ENCODE measurements around the gene GTF3C1.
A peak's percentile ranks its signal among the peaks of the same experiment; 100 is the strongest.
"Not testable (repeated sequence)": the region's sequence is repeated elsewhere in the genome, so short reads cannot be mapped to it uniquely, and the experiment has no call there.

GTF3C1 gene

DNA sequence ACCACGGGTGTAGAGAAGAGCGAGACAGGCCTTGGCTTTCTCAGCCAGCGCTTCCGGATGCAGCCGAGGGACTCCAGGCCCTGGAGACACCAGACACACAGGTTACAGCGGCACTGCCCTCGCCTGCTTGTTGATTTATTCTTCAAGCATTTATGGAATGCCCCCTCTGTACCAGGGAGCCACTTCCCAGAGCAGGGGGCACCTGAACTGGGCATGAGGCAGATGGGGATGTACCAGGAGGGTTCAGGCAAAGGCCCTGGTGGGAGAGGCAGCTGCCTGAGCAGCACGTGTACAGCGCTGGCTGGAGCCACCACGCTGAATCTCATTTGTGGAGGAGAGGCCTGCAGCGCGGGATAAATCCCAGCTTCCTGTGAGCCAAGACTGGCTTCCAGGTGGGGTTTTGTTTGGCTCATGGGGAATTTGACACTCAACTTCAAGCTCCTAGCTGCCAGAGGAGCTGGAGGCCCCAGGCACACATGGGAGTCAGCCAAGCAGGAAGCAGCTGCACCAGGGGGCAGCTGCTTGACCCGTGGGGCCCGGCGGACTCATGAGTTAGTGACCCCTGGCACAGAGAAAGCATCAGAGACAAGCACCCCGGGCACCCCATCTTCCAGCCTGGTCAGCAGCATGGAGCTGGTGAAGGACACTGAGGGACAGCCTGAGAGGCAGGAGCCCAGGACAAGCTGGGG, 88.1 kb downstream of the GTF3C1 start:
- no peak overlapping the region for H3K4me3 Mint-ChIP-seq
- H3K9me3 Mint-ChIP-seq = no peaks in the 10 kb centered on the region
- H3K27ac Mint-ChIP-seq = no peak overlapping the region
- H3K36me3 Mint-ChIP-seq (ENCODE audit: low read depth) = peaks cover 32% of the 10 kb centered on the region
- H3K27me3 Mint-ChIP-seq = no peaks in the 10 kb centered on the region
- peaks cover 59% of the 10 kb centered on the region for H3K4me1 Mint-ChIP-seq (ENCODE audit: low read depth)

- peaks cover 66% of the 10 kb centered on the region for H3K4me1 Mint-ChIP-seq (ENCODE audit: low read depth)
- H3K9me3 Mint-ChIP-seq = no peaks in the 10 kb centered on the region
- no peaks in the 10 kb centered on the region for H3K27me3 Mint-ChIP-seq
- no peak overlapping the region for H3K27ac Mint-ChIP-seq
- H3K36me3 Mint-ChIP-seq (ENCODE audit: low read depth) = peaks cover 25% of the 10 kb centered on the region
- no peak overlapping the region for H3K4me3 Mint-ChIP-seq
These were observed 88.8 kb downstream of the GTF3C1 start for GRCh38 chr16:27460663-27461482.

DNA sequence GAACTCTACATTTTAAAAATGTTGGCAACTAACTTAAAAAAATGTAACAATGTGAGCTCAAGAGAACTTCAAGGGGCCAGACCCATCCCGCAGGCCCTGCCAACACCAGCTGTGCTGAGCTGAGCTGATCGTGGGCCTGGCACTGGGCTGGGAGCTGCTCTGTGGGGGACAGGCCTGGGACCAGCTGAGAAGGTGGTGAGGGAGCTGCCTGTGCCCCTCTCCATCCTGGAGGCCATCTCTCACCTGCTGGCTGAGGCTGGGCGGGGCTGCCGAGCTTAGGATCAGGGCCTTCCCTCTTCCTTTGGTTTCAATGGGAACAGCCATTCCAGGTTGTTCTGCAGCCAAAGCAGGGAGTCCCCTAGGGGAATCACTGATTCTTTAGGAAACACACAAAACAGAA, 89.5 kb downstream of the GTF3C1 start:
- H3K27ac Mint-ChIP-seq = no peak overlapping the region
- H3K4me1 Mint-ChIP-seq (ENCODE audit: low read depth) = peaks cover 71% of the 10 kb centered on the region
- no peaks in the 10 kb centered on the region for H3K27me3 Mint-ChIP-seq

GRCh38 chr16:27458987-27459688, 90.6 kb downstream of the GTF3C1 start:
- Mint-ChIP-seq H3K9me3 (no peaks in the 10 kb centered on the region), H3K36me3 (ENCODE audit: low read depth) (peaks cover 14% of the 10 kb centered on the region), H3K4me3 (no peak overlapping the region), H3K27ac (no peak overlapping the region), H3K27me3 (no peaks in the 10 kb centered on the region), H3K4me1 (ENCODE audit: low read depth) (peaks cover 71% of the 10 kb centered on the region)

More for the DNA sequence above, 89.5 kb downstream of the GTF3C1 start:
- H3K9me3 Mint-ChIP-seq = no peaks in the 10 kb centered on the region
- peaks cover 20% of the 10 kb centered on the region for H3K36me3 Mint-ChIP-seq (ENCODE audit: low read depth)
- H3K4me3 Mint-ChIP-seq = no peak overlapping the region

- Mint-ChIP-seq H3K4me1 (ENCODE audit: low read depth) (peaks cover 71% of the 10 kb centered on the region), H3K27ac (no peak overlapping the region), H3K4me3 (no peak overlapping the region), H3K36me3 (ENCODE audit: low read depth) (peaks cover 9% of the 10 kb centered on the region), H3K27me3 (no peaks in the 10 kb centered on the region), H3K9me3 (no peaks in the 10 kb centered on the region)
These were observed 91.5 kb downstream of the GTF3C1 start for GRCh38 chr16:27458258-27458657.

DNA sequence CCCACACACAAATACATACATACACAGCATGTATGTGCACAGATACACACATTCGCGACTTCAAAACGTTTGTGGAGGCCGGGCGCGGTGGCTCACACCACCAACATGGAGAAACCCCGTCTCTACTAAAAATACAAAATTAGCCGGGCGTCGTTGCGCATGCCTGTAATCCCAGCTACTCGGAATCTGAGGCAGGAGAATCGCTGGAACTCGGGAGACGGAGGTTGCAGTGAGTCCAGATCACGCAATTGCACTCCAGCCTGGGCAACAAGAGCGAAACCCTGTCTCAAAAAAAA, 92.2 kb downstream of the GTF3C1 start:
- H3K27ac Mint-ChIP-seq, H3K9me3 Mint-ChIP-seq, H3K27me3 Mint-ChIP-seq, H3K4me3 Mint-ChIP-seq: not testable (repeated sequence)
- Mint-ChIP-seq H3K36me3 (ENCODE audit: low read depth) (peaks cover 13% of the 10 kb centered on the region), H3K4me1 (ENCODE audit: low read depth) (peaks cover 70% of the 10 kb centered on the region)

- Mint-ChIP-seq H3K27me3 (no peaks in the 10 kb centered on the region), H3K27ac (peak overlapping the region; percentile 80), H3K4me1 (ENCODE audit: low read depth) (peaks cover 75% of the 10 kb centered on the region), H3K4me3 (peak overlapping the region; percentile 14), H3K9me3 (peaks cover 4% of the 10 kb centered on the region), H3K36me3 (ENCODE audit: low read depth) (peaks cover 30% of the 10 kb centered on the region)
These were observed 94.0 kb downstream of the GTF3C1 start for GRCh38 chr16:27455700-27456099.

GRCh38 chr16:27453494-27453825, 96.3 kb downstream of the GTF3C1 start:
- Mint-ChIP-seq H3K36me3 (ENCODE audit: low read depth) (peaks cover 44% of the 10 kb centered on the region), H3K9me3 (peaks cover 5% of the 10 kb centered on the region), H3K4me3 (no peak overlapping the region), H3K4me1 (ENCODE audit: low read depth) (peaks cover 89% of the 10 kb centered on the region), H3K27me3 (no peaks in the 10 kb centered on the region), H3K27ac (peak overlapping the region; percentile 58)

- H3K4me1 Mint-ChIP-seq (ENCODE audit: low read depth) = peaks cover 95% of the 10 kb centered on the region
These were observed 96.9 kb downstream of the GTF3C1 start for GRCh38 chr16:27452569-27453493.

GRCh38 chr16:27450196-27450549, 99.5 kb downstream of the GTF3C1 start:
- Mint-ChIP-seq H3K4me3 (peak overlapping the region; percentile 74), H3K9me3 (peaks cover 5% of the 10 kb centered on the region), H3K27ac (peak overlapping the region; percentile 98), H3K36me3 (ENCODE audit: low read depth) (peaks cover 76% of the 10 kb centered on the region), H3K27me3 (no peaks in the 10 kb centered on the region), H3K4me1 (ENCODE audit: low read depth) (peaks cover 98% of the 10 kb centered on the region)

More at GRCh38 chr16:27452569-27453493, 96.9 kb downstream of the GTF3C1 start:
- peak overlapping the region; percentile 30 for H3K4me3 Mint-ChIP-seq
- no peaks in the 10 kb centered on the region for H3K27me3 Mint-ChIP-seq
- peaks cover 5% of the 10 kb centered on the region for H3K9me3 Mint-ChIP-seq
- H3K36me3 Mint-ChIP-seq (ENCODE audit: low read depth) = peaks cover 50% of the 10 kb centered on the region
- peak overlapping the region; percentile 77 for H3K27ac Mint-ChIP-seq

DNA sequence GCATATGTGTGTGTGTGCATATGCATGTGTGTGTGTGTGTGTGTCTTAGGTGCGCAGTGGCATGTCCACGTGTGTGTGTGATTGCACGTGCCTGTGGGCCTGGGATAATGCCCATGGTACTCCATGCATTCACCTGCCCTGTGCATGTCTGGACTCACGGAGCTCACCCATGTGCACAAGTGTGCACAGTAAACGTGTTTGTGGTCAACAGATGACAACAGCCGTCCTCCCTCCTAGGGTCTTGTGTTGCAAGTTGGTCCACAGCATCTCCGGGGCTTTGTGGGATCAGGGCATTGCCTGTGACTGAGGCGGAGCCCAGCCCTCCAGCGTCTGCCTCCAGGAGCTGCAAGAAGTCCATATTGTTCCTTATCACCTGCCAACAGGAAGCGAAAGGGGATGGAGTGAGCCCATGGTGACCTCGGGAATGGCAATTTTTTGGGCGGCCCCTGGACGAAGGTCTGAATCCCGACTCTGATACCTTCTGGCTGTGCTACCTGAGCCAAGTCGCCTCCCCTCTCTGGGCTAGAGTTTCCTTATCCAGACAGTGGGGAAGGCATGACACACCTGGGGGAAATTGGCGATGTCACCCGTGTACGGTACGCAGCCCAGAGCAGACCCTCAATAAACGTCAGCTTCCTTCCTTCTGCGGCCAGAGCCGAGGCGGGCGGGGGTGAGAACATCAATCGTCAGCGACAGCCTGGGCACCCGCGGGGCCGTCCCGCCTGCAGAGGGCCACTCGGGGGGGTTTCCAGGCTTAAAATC, 100.1 kb downstream of the GTF3C1 start:
- Mint-ChIP-seq H3K36me3 (ENCODE audit: low read depth) (peaks cover 81% of the 10 kb centered on the region), H3K27ac (peak overlapping the region; percentile 98), H3K9me3 (peaks cover 5% of the 10 kb centered on the region), H3K4me1 (ENCODE audit: low read depth) (peaks cover 98% of the 10 kb centered on the region), H3K4me3 (peak overlapping the region; percentile 74), H3K27me3 (no peaks in the 10 kb centered on the region)

DNA sequence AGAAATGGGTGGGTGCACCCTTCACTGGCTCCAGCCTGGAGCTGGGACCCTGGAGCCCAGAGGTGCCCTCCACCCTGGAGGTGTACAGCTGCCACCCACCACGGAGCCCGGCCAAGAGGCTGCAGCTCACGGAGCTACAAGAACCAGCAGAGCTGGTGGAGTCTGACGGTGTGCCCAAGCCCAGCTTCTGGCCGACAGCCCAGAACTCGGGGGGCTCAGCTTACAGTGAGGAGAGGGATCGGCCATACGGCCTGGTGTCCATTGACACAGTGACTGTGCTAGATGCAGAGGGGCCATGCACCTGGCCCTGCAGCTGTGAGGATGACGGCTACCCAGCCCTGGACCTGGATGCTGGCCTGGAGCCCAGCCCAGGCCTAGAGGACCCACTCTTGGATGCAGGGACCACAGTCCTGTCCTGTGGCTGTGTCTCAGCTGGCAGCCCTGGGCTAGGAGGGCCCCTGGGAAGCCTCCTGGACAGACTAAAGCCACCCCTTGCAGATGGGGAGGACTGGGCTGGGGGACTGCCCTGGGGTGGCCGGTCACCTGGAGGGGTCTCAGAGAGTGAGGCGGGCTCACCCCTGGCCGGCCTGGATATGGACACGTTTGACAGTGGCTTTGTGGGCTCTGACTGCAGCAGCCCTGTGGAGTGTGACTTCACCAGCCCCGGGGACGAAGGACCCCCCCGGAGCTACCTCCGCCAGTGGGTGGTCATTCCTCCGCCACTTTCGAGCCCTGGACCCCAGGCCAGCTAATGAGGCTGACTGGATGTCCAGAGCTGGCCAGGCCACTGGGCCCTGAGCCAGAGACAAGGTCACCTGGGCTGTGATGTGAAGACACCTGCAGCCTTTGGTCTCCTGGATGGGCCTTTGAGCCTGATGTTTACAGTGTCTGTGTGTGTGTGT, 100.9 kb downstream of the GTF3C1 start:
- H3K27ac Mint-ChIP-seq = peak overlapping the region; percentile 98
- H3K27me3 Mint-ChIP-seq = no peaks in the 10 kb centered on the region
- H3K36me3 Mint-ChIP-seq (ENCODE audit: low read depth) = peaks cover 89% of the 10 kb centered on the region
- H3K9me3 Mint-ChIP-seq = peaks cover 5% of the 10 kb centered on the region
- H3K4me1 Mint-ChIP-seq (ENCODE audit: low read depth) = peaks cover 98% of the 10 kb centered on the region
- peak overlapping the region; percentile 37 for H3K4me3 Mint-ChIP-seq

- H3K27me3 Mint-ChIP-seq = no peaks in the 10 kb centered on the region
- peaks cover 94% of the 10 kb centered on the region for H3K36me3 Mint-ChIP-seq (ENCODE audit: low read depth)
- peaks cover 5% of the 10 kb centered on the region for H3K9me3 Mint-ChIP-seq
- H3K27ac Mint-ChIP-seq = peak overlapping the region; percentile 91
- H3K4me3 Mint-ChIP-seq = peak overlapping the region; percentile 34
- H3K4me1 Mint-ChIP-seq (ENCODE audit: low read depth) = peaks cover 99% of the 10 kb centered on the region
These were observed 102.4 kb downstream of the GTF3C1 start for GRCh38 chr16:27447301-27447700.

Measured in stimulated activated naive CD8-positive, alpha-beta T cell treated with anti-CD3 and anti-CD28 coated beads, Interleukin-15, Interleukin-2, amounts not matched to agents 100 ng/mL and 50 ng/mL, for 24 hours (primary cell).